Neural progenitor cell (in vitro differentiated cells): Measurements from ENCODE around the gene UCHL5.

ENCODE experiments used
- EZH2phosphoT487 ChIP-seq: fragments of 200-600 bp; sonication (generic); IDR thresholded peaks from 2 replicates; pipeline ENCODE4 v1.6.1; 2017; ENCODE audit warnings: antibody characterized with exemption
- TF ChIP-seq, protein P1 (sequence below): fragments of 200-600 bp; sonication (generic); IDR thresholded peaks from 2 replicates; pipeline ENCODE4 v1.5.1; 2017; ENCODE audit warnings: antibody characterized with exemption, mild to moderate bottlenecking

DNA sequence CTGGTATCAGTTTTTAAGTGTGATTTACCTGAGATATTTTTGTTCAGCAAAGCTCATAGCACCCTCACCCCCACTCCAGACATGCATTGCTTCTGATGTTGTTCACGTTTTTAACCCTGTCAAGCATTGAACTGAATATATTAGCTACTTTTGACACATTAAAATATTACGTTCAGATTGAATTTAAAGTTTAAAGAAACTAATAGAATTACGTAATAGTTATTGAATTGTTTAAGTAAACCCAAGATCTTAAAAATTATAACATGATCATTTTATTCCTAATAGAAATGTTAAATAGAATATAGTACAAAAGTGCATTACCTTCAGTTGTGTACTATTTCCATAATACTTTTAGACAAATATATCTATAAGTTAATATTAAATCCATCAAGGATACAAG, 27.2 kb upstream of the UCHL5 start:
- TF ChIP-seq EZH2phosphoT487 = no peak
- TF ChIP-seq, protein P1, sequence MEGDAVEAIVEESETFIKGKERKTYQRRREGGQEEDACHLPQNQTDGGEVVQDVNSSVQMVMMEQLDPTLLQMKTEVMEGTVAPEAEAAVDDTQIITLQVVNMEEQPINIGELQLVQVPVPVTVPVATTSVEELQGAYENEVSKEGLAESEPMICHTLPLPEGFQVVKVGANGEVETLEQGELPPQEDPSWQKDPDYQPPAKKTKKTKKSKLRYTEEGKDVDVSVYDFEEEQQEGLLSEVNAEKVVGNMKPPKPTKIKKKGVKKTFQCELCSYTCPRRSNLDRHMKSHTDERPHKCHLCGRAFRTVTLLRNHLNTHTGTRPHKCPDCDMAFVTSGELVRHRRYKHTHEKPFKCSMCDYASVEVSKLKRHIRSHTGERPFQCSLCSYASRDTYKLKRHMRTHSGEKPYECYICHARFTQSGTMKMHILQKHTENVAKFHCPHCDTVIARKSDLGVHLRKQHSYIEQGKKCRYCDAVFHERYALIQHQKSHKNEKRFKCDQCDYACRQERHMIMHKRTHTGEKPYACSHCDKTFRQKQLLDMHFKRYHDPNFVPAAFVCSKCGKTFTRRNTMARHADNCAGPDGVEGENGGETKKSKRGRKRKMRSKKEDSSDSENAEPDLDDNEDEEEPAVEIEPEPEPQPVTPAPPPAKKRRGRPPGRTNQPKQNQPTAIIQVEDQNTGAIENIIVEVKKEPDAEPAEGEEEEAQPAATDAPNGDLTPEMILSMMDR = no peak
